ENCODE measurements around the gene ZNF579. TPM values are rescaled to one million over a fixed set of nuclear protein-coding genes. Genes with fewer than 3 reads are reported as not detected.

The ZNF579 gene
- total RNA-seq, 1 experiment from 2014 or later: 49.0 TPM

GRCh38 chr19:55620410-55621204 lies 40.0 kb upstream of the ZNF579 start:
- intact Hi-C loops (cut with micrococcal nuclease; ENCODE audit: unreplicated experiment): no loop called here
- Histone ChIP-seq H3K79me2 (ENCODE audit: low read depth) (no peaks in the 10 kb centered on the region), H3K36me3 (ENCODE audit: low read depth) (0 out of 2 replicates have a peak, but pooled peaks cover 3% of the 10 kb centered on the region), H3K27ac (no peak overlapping the region), H3K4me3 (no peak overlapping the region), H3K9me2 (ENCODE audit: insufficient read depth) (no peaks in the 10 kb centered on the region), H3K27me3 (ENCODE audit: insufficient read depth, low read depth) (no peaks in the 10 kb centered on the region), H4K20me1 (ENCODE audit: insufficient read depth) (peaks cover 10% of the 10 kb centered on the region), H2AFZ (no peak overlapping the region), H3K9me3 (ENCODE audit: insufficient read depth, low read depth) (no peaks in the 10 kb centered on the region), H3K4me1 (replicated peaks; ENCODE audit: insufficient read depth) (peaks cover 14% of the 10 kb centered on the region), H3K4me2 (no peak overlapping the region), H3F3A (ENCODE audit: insufficient read depth, low read depth) (peaks cover 35% of the 10 kb centered on the region)
- BruUV-seq (replicated peaks): TSS peak; percentile 4
- ChIA-PET CTCF (interaction anchor here (0.6 kb wide), 1 partner anchor 10 kb away, joined by 6 read pairs; no protein-coding TSS in a partner anchor), POLR2A (ENCODE audit: unreplicated experiment) (no interaction called here)
- TF ChIP-seq CTCF (conservative IDR thresholded peaks at IDR 0.05) (no peak), EZH2 (IDR thresholded peaks at IDR 0.05; ENCODE audit: low read depth) (no peak)
- DNase-seq: no peak

- Histone ChIP-seq H3K27ac (no peak overlapping the region), H2AFZ (no peak overlapping the region), H3K4me1 (replicated peaks; ENCODE audit: insufficient read depth) (peaks cover 5% of the 10 kb centered on the region; the same call in 1 of the 2 replicates), H3F3A (ENCODE audit: insufficient read depth, low read depth) (peaks cover 35% of the 10 kb centered on the region), H3K79me2 (ENCODE audit: low read depth) (no peaks in the 10 kb centered on the region), H3K36me3 (ENCODE audit: low read depth) (peaks cover 3% of the 10 kb centered on the region; the same call in 1 of the 2 replicates), H3K27me3 (ENCODE audit: insufficient read depth, low read depth) (no peaks in the 10 kb centered on the region), H3K9me3 (ENCODE audit: insufficient read depth, low read depth) (no peaks in the 10 kb centered on the region), H3K4me3 (no peak overlapping the region), H4K20me1 (ENCODE audit: insufficient read depth) (peaks cover 10% of the 10 kb centered on the region), H3K9me2 (ENCODE audit: insufficient read depth) (no peaks in the 10 kb centered on the region), H3K4me2 (no peak overlapping the region)
- TSS peak; percentile 3 for BruUV-seq (replicated peaks)
- DNase-seq: no peak
- ChIA-PET POLR2A (ENCODE audit: unreplicated experiment) (interaction anchor here (0.7 kb wide), 1 partner anchor 106 kb away, joined by 4 read pairs; no protein-coding TSS in a partner anchor), CTCF (interaction anchor here (0.7 kb wide), 1 partner anchor 116 kb away, joined by 14 read pairs; no protein-coding TSS in a partner anchor)
- intact Hi-C loops (cut with micrococcal nuclease; ENCODE audit: unreplicated experiment): no loop called here
- no peak for TF ChIP-seq EZH2 (IDR thresholded peaks at IDR 0.05; ENCODE audit: low read depth)
- no peak for TF ChIP-seq CTCF (conservative IDR thresholded peaks at IDR 0.05)
These were observed 38.6 kb upstream of the ZNF579 start for GRCh38 chr19:55619286-55619685.

GRCh38 chr19:55618426-55618825 lies 37.8 kb upstream of the ZNF579 start:
- Histone ChIP-seq H3K9me3 (ENCODE audit: insufficient read depth, low read depth) (no peaks in the 10 kb centered on the region), H3K36me3 (ENCODE audit: low read depth) (peaks cover 3% of the 10 kb centered on the region; the same call in 1 of the 2 replicates), H4K20me1 (ENCODE audit: insufficient read depth) (peaks cover 5% of the 10 kb centered on the region), H3K4me1 (replicated peaks; ENCODE audit: insufficient read depth) (no peaks in the 10 kb centered on the region), H3K4me2 (no peak overlapping the region), H2AFZ (no peak overlapping the region), H3F3A (ENCODE audit: insufficient read depth, low read depth) (peaks cover 30% of the 10 kb centered on the region), H3K27me3 (ENCODE audit: insufficient read depth, low read depth) (no peaks in the 10 kb centered on the region), H3K27ac (no peak overlapping the region), H3K9me2 (ENCODE audit: insufficient read depth) (no peaks in the 10 kb centered on the region), H3K4me3 (no peak overlapping the region), H3K79me2 (ENCODE audit: low read depth) (no peaks in the 10 kb centered on the region)
- CTCF ChIA-PET: interaction anchor here (0.7 kb wide), 2 partner anchors 15 to 115 kb away, joined by 3 to 14 read pairs; no protein-coding TSS in a partner anchor
- BruUV-seq (replicated peaks): no TSS peak
- TF ChIP-seq EZH2 (IDR thresholded peaks at IDR 0.05; ENCODE audit: low read depth) (no peak), CTCF (conservative IDR thresholded peaks at IDR 0.05) (no peak)
- intact Hi-C loops (cut with micrococcal nuclease; ENCODE audit: unreplicated experiment): no loop called here
- DNase-seq: no peak
- POLR2A ChIA-PET (ENCODE audit: unreplicated experiment): no interaction called here

Measured in PC-9 (cell line).